Keratinocyte (primary cell): Measurements from ENCODE around the gene RELL1. TPM values are rescaled to one million over a fixed set of nuclear protein-coding genes. Genes with fewer than 3 reads are reported as not detected.
A peak's percentile ranks its signal among the peaks of the same experiment; 100 is the strongest.

Source experiments
- DNase-seq: peaks from one replicate; pipeline ENCODE4 v3.0.0-alpha.2; 2011; ENCODE audit warnings: low read depth, missing footprints, low spot score
- FAIRE-seq: peaks from 2 replicates; lab custom pipeline; 2011; peaks lifted over from hg19 to GRCh38; lab: Jason Lieb, UNC
- H2AFZ ChIP-seq: 2 replicates; pipeline ENCODE4 v1.6.0; 2012; ENCODE audit warnings: low read length, control low read depth, inconsistent platforms; ENCODE audit not compliant: control insufficient read depth
- H3K27ac ChIP-seq: 2 replicates; pipeline ENCODE4 v1.5.1; 2011; ENCODE audit warnings: low read length; ENCODE audit not compliant: control insufficient read depth, insufficient read depth
- H3K27me3 ChIP-seq: 3 replicates; pipeline ENCODE4 v1.6.0; 2011; ENCODE audit warnings: low read length; ENCODE audit not compliant: control insufficient read depth, insufficient read depth; ENCODE audit errors: extremely low read depth
- H3K36me3 ChIP-seq, 2 experiments: 2 replicates in 1 of 2; 3 replicates in 1 of 2; pipeline ENCODE4 v1.5.1; 2011; ENCODE audit warnings: low read length in 2 of 2, mild to moderate bottlenecking in 1 of 2; ENCODE audit not compliant: control insufficient read depth in 2 of 2, insufficient read depth in 2 of 2; ENCODE audit errors: extremely low read depth in 1 of 2
- H3K4me1 ChIP-seq: 3 replicates; pipeline ENCODE4 v1.5.1; 2011; ENCODE audit warnings: low read length; ENCODE audit not compliant: control insufficient read depth, insufficient read depth; ENCODE audit errors: extremely low read depth
- H3K4me2 ChIP-seq: 3 replicates; pipeline ENCODE4 v1.6.0; 2011; ENCODE audit warnings: low read depth, low read length; ENCODE audit not compliant: control insufficient read depth, insufficient read depth; ENCODE audit errors: extremely low read depth
- H3K4me3 ChIP-seq, 3 experiments: fragments of 200-600 bp in 1 of 3; sonication (generic) in 1 of 3; 2 replicates in 2 of 3; 3 replicates in 1 of 3; pipeline ENCODE4 v1.5.1; 2011 to 2016; ENCODE audit warnings: low read length in 3 of 3, mild to moderate bottlenecking in 3 of 3, control low read depth in 2 of 3, inconsistent platforms in 1 of 3, low read depth in 1 of 3, mixed read lengths in 1 of 3, mixed run types in 1 of 3, moderate library complexity in 1 of 3; ENCODE audit not compliant: control insufficient read depth in 2 of 3, insufficient read depth in 2 of 3; ENCODE audit errors: extremely low read depth in 1 of 3
- H3K79me2 ChIP-seq: 2 replicates; pipeline ENCODE4 v1.6.0; 2012; ENCODE audit warnings: low read length; ENCODE audit not compliant: control insufficient read depth, insufficient read depth
- H3K9ac ChIP-seq: 3 replicates; pipeline ENCODE4 v1.6.0; 2011; ENCODE audit warnings: low read length; ENCODE audit not compliant: control insufficient read depth, insufficient read depth; ENCODE audit errors: extremely low read depth
- H3K9me1 ChIP-seq: 3 replicates; pipeline ENCODE4 v1.6.0; 2011; ENCODE audit warnings: low read length; ENCODE audit not compliant: control insufficient read depth, insufficient read depth; ENCODE audit errors: extremely low read depth
- H3K9me3 ChIP-seq: 2 replicates; pipeline ENCODE4 v1.5.1; 2012; ENCODE audit warnings: low read depth, low read length; ENCODE audit not compliant: control insufficient read depth
- H4K20me1 ChIP-seq: 3 replicates; pipeline ENCODE4 v1.6.0; 2011; ENCODE audit warnings: low read length; ENCODE audit not compliant: control insufficient read depth, insufficient read depth; ENCODE audit errors: extremely low read depth
- CTCF ChIP-seq, 3 experiments: IDR thresholded peaks in 1 of 3; conservative IDR thresholded peaks in 1 of 3; optimal IDR thresholded peaks in 1 of 3; 2 replicates in 2 of 3; 3 replicates in 1 of 3; pipeline versions ENCODE3 to v1.5.1; 2011; ENCODE audit warnings: low read length in 3 of 3, mild to moderate bottlenecking in 3 of 3, moderate library complexity in 2 of 3, control low read depth in 1 of 3, inconsistent platforms in 1 of 3; ENCODE audit not compliant: insufficient read depth in 2 of 3; ENCODE audit errors: extremely low read depth in 1 of 3
- EZH2 ChIP-seq: IDR thresholded peaks from one replicate; pipeline ENCODE4 v1.6.1; 2012; ENCODE audit warnings: inconsistent platforms, mild to moderate bottlenecking, low read length, moderate library complexity
- dilution Hi-C: fragments of 300-500 bp; cut with MboI; formaldehyde crosslinking; loops from one replicate; pipeline ENCODE4 v1.7.0; 2020; ENCODE audit warnings: low sequenced_read_pairs; ENCODE audit not compliant: extremely low pct_ligation_motif_present
- polyA plus RNA-seq, 5 experiments: library from polyadenylated mRNA; depleted of rRNA in 3 of 5; stranded (reverse) in 3 of 5; stranded (forward) in 1 of 5; unstranded in 1 of 5; fragments of >200 nt; gene quantifications; 1 replicate in 1 of 5; 2 replicates in 3 of 5; 3 replicates in 1 of 5; pipeline versions ENCODE4 v1.2.1 to v1.2.3, GENCODE V29; 2011 to 2012; ENCODE audit warnings: missing spikeins in 2 of 5, low read depth in 1 of 5, low replicate concordance in 1 of 5

RELL1 gene
- polyA plus RNA-seq, 1 donor (not counting 4 experiments of a cell fraction or from before 2014, with no cell fraction given), result 9.3 TPM

- no peak for DNase-seq
- Histone ChIP-seq H3K4me3 (no peak overlapping the region), H3K4me2 (peak overlapping the region; percentile 42), H3K9me1 (peaks cover 2% of the 10 kb centered on the region), H3K4me1 (peaks cover 40% of the 10 kb centered on the region), H3K27me3 (no peaks in the 10 kb centered on the region), H3K79me2 (peaks cover 7% of the 10 kb centered on the region), H4K20me1 (no peaks in the 10 kb centered on the region), H3K9me3 (no peaks in the 10 kb centered on the region), H3K27ac (peak overlapping the region; percentile 81), H3K9ac (peak overlapping the region; percentile 28), H3K36me3 (no peaks in the 10 kb centered on the region), H2AFZ (no peak overlapping the region)
- no peak for TF ChIP-seq EZH2
- no peak for TF ChIP-seq CTCF (optimal IDR thresholded peaks at IDR 0.05 in 1 of 3, IDR thresholded peaks at IDR 0.05 in 1 of 3, conservative IDR thresholded peaks at IDR 0.05 in 1 of 3; ENCODE audit: extremely low read depth in 1 of 3, insufficient read depth in 2 of 3, low read length in 3 of 3)
- FAIRE-seq, result no peak
- dilution Hi-C loops, result no loop called here
Observed at GRCh38 chr4:37665333-37666320, 20.5 kb downstream of the RELL1 start.

GRCh38 chr4:37664696-37665095 is 21.5 kb downstream of the RELL1 start:
- Histone ChIP-seq H3K36me3 (no peaks in the 10 kb centered on the region), H3K27ac (no peak overlapping the region), H3K4me1 (peaks cover 40% of the 10 kb centered on the region), H3K4me2 (no peak overlapping the region), H3K9me1 (peaks cover 2% of the 10 kb centered on the region), H4K20me1 (no peaks in the 10 kb centered on the region), H3K79me2 (peaks cover 13% of the 10 kb centered on the region), H2AFZ (no peak overlapping the region), H3K9me3 (no peaks in the 10 kb centered on the region), H3K9ac (no peak overlapping the region), H3K4me3 (no peak overlapping the region), H3K27me3 (no peaks in the 10 kb centered on the region)
- DNase-seq (no peak), FAIRE-seq (no peak)
- TF ChIP-seq CTCF (optimal IDR thresholded peaks at IDR 0.05 in 1 of 3, IDR thresholded peaks at IDR 0.05 in 1 of 3, conservative IDR thresholded peaks at IDR 0.05 in 1 of 3; ENCODE audit: extremely low read depth in 1 of 3, insufficient read depth in 2 of 3, low read length in 3 of 3), result no peak
- no peak for TF ChIP-seq EZH2
- dilution Hi-C loops, result no loop called here
